CD4-positive, alpha-beta T cell treated with Interleukin-17A for 1 hour (primary cell): ENCODE measurements around the gene APEH.

ENCODE experiments used
- DNase-seq: peaks from one replicate; pipeline ENCODE4 v3.0.0-alpha.2; 2020

APEH gene

GRCh38 chr3:49673715-49674496 is at the start of gene APEH:
TSS of gene APEH (plus strand) at chr3:49674351. CDS start at chr3:49674402, 51 bp downstream.
- DNase-seq = peak; percentile 97

DNA sequence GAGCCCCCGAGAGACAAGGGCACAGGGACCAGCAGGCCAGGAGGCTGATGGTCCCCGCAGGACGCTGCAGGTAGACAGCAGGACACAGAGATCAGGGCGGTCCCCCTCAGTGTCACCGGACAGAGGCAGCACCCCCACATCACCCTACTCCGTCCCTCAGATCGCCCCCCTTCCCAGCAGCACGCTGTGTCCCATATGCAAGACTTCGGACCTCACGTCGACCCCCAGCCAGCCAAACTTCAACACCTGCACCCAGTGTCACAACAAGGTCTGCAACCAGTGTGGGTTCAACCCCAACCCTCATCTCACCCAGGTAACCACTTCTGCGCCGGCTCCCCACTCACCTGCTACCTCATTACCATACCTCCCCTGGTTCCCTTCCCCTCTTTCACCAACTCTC is 49.1 kb upstream of the APEH start:
- DNase-seq = no peak

DNA sequence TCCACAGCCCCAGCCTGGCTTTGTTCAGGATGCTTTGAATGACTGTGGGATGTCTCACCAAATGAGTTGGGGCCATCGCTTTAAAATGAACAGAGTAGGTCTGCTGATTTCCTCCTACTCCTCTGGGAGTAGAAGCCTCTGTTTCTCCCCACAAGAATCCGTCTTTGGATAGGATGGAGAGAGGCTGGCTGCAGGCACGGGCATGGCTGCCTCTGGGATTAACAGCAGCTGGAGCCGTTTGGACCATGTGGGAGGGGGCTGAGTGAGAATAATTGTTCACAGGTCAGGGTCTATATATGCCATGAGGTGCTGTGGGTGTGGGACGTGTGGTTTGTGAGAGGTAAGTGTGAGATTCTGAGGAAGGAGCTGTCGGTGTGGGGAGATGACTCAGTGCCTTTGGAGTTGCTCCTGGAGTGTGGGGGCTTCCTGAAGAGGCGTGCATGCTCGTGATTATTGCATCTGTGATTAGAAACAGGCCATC is 48.0 kb upstream of the APEH start:
- DNase-seq = no peak

- no peak for DNase-seq
These were observed 47.4 kb upstream of the APEH start for GRCh38 chr3:49626796-49627195.

GRCh38 chr3:49627634-49628033 is 46.5 kb upstream of the APEH start:
- DNase-seq = no peak

DNA sequence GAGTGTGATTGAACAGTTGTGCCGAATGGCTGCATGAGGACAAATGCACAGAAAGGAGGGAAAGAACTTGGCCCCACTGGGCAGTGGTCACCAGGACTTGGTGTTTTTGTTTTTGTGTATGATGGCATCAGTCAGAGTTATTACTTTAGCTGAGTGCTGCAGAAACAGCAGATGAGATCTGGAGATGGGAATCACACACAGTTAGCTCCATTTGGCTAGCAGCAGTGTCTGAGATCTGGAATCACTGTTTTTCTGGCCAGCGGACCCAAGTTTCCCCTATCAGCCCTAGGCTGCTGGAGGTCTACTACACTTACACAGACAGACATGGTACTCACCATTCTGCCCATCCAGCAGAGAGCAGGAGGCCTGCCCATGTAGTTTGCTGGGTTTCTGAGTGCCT is 45.9 kb upstream of the APEH start:
- no peak for DNase-seq

DNA sequence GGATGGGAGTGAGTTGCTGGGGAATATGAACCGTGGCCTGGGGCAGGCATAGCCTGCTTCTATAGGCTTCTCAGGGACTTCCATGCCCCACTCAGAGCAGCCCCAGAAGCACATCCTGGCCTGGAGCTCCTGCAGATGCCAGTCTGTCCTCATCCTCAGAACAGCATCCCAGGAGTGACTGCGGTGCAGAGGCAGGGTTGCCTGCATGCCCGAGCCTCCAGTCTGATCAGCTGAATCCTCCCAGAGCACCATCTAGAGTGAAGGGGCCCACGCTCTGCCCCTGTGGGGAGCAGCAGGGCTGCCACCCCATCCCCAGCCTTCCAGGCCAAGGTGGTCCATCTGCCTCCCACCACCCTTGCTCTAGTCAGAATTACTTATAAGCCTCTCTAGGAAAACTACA is 44.7 kb upstream of the APEH start:
- DNase-seq = no peak

GRCh38 chr3:49629866-49630265 is 44.3 kb upstream of the APEH start:
- no peak for DNase-seq

- DNase-seq = no peak
These were observed 43.4 kb upstream of the APEH start for GRCh38 chr3:49630784-49631183.

DNA sequence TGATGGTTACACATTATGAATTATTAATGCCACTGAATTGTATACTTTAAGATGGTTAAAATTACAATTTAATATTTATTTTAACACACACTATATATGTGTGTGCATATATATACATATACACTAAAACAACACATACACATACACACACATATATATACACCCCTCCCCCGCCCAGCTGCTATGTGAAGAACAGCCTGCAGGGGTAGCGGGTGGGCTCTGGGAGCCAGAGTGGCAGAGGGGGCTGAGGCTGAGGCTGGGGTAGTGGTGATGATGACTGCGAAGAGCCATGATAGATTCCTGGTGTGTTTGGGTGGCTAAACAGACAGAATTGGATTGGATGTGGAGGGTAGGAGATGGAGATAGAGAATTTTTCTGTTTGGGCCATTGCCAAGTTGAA is 39.4 kb upstream of the APEH start:
- DNase-seq = no peak

DNA sequence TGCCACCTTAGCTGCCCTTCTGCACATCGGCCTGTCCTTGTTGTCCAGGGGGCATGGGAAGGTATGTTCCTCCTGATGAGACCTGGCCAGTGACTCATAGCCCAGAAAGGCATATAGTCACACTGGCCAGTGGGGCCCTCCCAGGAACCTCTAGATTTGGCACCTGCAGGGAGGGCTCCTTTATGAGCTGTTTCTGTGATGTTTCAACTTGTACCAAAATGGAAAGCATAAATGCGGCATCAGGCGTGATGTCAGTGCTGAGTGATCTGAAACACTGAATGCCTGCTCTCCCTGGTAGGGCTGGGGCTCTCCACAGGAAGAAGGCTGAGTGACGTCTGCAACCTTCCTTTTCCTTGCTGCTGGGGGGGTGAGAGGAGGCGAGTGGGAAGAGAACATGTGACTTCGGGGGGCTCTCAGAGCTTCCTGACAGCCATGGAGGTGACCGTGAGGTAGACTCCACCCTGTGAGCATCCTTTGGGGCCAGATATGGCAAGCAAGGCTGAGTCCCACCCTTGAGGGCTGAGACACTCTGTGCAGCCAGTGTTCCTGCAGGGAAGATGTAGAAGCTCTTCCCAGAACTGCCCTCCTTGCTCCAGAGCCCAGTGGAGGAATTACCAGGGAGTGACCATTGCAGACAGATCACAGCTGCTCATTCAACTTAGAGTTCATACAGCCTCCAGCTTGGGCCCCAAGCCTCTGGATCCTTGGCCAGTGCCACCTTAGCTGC is 37.1 kb upstream of the APEH start:
- DNase-seq = no peak

GRCh38 chr3:49638445-49638844 is 35.7 kb upstream of the APEH start:
- no peak for DNase-seq

DNA sequence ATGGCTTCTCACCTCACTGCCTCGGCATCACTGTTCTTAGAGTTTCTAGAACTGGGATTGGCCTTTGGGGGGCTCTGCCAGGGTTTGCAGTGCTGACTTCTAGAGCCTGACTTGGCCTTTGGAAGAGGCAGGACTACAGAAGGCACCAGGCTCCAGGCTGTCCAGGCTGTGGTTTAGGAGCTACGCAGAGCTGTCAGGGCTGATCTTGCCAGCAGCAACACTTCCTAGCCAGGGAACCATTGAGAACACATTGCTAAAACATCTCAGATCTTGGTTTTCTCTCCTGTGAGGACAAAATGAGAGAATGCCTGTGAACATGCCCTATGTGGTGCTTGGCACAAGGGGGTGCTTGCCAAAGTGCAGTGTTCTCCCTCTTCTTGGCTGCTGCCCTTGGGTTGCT is 34.6 kb upstream of the APEH start:
- DNase-seq = no peak

DNA sequence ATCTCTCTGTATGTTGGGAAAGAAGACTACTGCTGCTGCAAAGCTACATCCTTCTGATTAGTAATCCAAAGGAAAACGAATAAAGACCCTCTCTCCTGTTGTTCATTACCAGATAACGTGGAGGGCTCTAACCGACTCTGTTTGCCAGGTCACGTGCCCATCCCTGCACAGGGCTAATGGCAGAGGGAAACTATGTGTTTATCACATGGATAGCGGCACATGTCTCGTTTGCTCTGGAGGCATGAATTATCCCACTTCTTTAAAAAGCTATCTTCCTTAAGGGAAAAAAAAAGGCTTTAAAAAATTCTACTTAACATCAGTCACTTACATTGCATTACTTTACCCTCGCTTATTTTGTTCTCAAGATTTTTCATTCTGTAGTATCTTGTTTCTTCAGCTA is 32.9 kb upstream of the APEH start:
- DNase-seq = no peak

- DNase-seq = no peak
These were observed 32.0 kb upstream of the APEH start for GRCh38 chr3:49641921-49642707.

DNA sequence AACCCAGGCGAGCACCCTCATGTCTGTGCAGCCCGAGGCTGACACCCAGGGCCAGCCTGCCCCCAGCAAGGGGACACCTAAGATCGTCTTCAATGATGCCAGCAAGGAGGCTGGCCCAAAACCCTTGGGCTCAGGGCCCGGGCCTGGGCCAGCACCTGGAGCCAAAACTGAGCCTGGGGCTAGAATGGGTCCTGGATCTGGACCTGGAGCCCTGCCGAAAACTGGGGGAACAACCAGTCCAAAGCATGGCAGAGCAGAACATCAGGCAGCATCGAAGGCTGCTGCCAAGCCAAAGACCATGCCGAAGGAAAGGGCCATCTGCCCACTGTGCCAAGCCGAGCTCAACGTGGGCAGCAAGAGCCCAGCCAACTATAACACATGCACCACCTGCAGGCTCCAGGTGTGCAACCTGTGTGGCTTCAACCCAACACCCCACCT is 31.4 kb upstream of the APEH start:
- no peak for DNase-seq

- no peak for DNase-seq
These were observed 29.5 kb upstream of the APEH start for GRCh38 chr3:49644684-49645083.

GRCh38 chr3:49646236-49646635 is 27.9 kb upstream of the APEH start:
- DNase-seq = no peak

- DNase-seq = no peak
These were observed 26.4 kb upstream of the APEH start for GRCh38 chr3:49647741-49648140.

- no peak for DNase-seq
These were observed 25.7 kb upstream of the APEH start for GRCh38 chr3:49648354-49649019.

DNA sequence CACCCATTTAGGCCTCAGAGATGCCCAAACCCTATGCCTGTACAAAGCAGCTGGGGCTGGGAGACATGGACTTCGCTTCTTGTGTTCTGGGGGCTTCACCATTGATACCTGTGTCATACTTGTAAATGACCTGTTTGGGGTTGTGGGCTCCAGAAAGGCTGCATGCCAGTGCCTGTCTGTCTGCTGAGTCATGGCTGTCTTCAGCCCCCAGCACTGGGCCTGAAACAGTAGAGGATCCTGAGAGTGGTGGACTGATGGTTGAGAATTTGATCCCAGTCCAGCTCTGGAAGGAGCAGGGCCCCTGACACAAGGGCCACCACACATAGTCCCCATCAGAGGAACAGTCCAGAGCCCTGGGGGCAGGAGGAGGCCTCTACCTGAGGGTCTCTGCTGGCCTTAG is 24.6 kb upstream of the APEH start:
- no peak for DNase-seq

DNA sequence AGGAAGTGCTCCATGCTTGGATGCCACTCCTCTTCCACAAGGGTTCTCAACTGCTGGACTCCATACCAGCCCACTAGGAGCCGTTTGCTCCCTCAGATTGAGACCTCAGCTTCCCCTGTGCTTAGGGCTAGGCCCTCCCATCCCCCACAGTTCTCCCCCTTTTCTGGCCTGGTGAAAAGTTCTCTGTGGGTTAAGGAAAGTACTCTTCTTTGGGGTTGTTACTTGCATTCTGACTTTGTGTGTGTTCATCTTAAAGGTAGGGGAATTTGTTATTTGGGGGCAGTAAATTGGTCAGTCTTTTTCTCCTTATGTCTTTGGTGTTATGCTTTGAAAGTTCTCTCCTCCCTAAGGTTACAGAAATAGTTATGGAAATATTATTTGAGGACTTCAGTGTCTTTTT is 24.0 kb upstream of the APEH start:
- no peak for DNase-seq

- no peak for DNase-seq
These were observed 23.5 kb upstream of the APEH start for GRCh38 chr3:49650637-49651036.
